ENCODE measurements around the gene TBC1D10A. TPM values are rescaled to one million over a fixed set of nuclear protein-coding genes. Genes with fewer than 3 reads are reported as not detected.

The TBC1D10A gene
- total RNA-seq, 1 experiment from 2014 or later: 12.6 TPM

DNA sequence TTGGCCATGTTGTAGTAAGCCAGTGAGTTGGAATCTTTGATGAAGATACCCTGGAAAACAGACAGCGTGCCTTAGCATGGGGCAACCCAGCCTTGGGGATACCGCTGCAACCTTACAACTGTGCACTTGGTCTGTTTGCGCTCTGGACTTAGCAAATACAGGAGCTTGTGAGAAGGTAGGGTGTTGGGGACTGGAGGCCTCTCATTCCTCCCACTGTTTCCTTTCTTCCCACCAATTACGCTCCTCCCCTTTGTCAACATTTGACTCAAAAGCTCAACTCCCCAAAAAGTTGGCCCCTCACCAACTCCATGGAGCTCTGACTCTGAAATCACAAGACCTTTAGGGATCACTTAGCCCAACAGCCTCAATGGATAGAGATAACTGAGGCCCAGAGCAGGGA, 7.9 kb upstream of the TBC1D10A start:
- Histone ChIP-seq H3K4me3 (ENCODE audit: low read length) (no peak overlapping the region), H3F3A (ENCODE audit: low read length, unreplicated experiment) (no peaks in the 10 kb centered on the region), H3K27ac (ENCODE audit: low read length) (no peak overlapping the region), H2AFZ (ENCODE audit: low read length) (no peak overlapping the region), H3K79me2 (ENCODE audit: low read length) (no peaks in the 10 kb centered on the region), H3K4me1 (ENCODE audit: insufficient read depth, low read length) (no peaks in the 10 kb centered on the region), H3K27me3 (ENCODE audit: low read length) (no peaks in the 10 kb centered on the region), H3K9me3 (ENCODE audit: low read length) (no peaks in the 10 kb centered on the region), H3K9ac (ENCODE audit: low read length) (no peak overlapping the region), H3K4me2 (ENCODE audit: low read length) (no peak overlapping the region), H3K36me3 (ENCODE audit: low read depth, low read length) (peaks cover 66% of the 10 kb centered on the region), H4K20me1 (ENCODE audit: low read length) (no peaks in the 10 kb centered on the region), H3K9me2 (replicated peaks; ENCODE audit: low read length) (no peaks in the 10 kb centered on the region)
- no peak for ATAC-seq
- CTCF ChIA-PET: no interaction called here
- DNase-seq: no peak
- POLR2A ChIA-PET (ENCODE audit: unreplicated experiment): no interaction called here
- TF ChIP-seq EZH2 (IDR thresholded peaks at IDR 0.05; ENCODE audit: low read length, unreplicated experiment) (no peak), EZH2phosphoT487 (IDR thresholded peaks at IDR 0.05; ENCODE audit: borderline replicate concordance, low read length) (no peak)
- BruUV-seq (replicated peaks): no TSS peak
- intact Hi-C loops (cut with micrococcal nuclease): no loop called here

DNA sequence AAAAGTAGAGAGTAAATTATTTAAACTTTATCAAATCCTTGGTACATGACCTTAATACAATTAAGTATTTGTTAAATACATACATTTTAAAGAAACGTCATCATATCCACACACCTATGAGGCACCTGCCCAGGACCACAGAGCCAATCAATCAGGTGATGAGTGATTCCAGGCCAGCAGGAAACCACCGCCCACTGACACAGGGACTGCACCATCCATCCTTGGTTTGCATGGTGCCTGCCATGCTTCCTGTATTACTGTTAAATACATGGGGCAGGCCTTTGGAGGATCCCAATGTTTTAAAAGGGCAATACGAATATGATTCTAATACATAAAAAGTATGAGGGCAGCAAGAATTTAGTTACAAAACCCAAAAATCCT, 7.0 kb upstream of the TBC1D10A start:
- Histone ChIP-seq H3K4me1 (ENCODE audit: insufficient read depth, low read length) (no peaks in the 10 kb centered on the region), H3K36me3 (ENCODE audit: low read depth, low read length) (peaks cover 58% of the 10 kb centered on the region), H4K20me1 (ENCODE audit: low read length) (no peaks in the 10 kb centered on the region), H3K9me2 (replicated peaks; ENCODE audit: low read length) (no peaks in the 10 kb centered on the region), H3F3A (ENCODE audit: low read length, unreplicated experiment) (no peaks in the 10 kb centered on the region), H2AFZ (ENCODE audit: low read length) (no peak overlapping the region), H3K79me2 (ENCODE audit: low read length) (no peaks in the 10 kb centered on the region), H3K27me3 (ENCODE audit: low read length) (no peaks in the 10 kb centered on the region), H3K27ac (ENCODE audit: low read length) (no peak overlapping the region), H3K9me3 (ENCODE audit: low read length) (no peaks in the 10 kb centered on the region), H3K9ac (ENCODE audit: low read length) (no peak overlapping the region), H3K4me3 (ENCODE audit: low read length) (no peak overlapping the region), H3K4me2 (ENCODE audit: low read length) (no peak overlapping the region)
- DNase-seq (no peak), ATAC-seq (no peak)
- ChIA-PET POLR2A (ENCODE audit: unreplicated experiment) (no interaction called here), CTCF (no interaction called here)
- no TSS peak for BruUV-seq (replicated peaks)
- intact Hi-C loops (cut with micrococcal nuclease): no loop called here
- TF ChIP-seq, protein P1, sequence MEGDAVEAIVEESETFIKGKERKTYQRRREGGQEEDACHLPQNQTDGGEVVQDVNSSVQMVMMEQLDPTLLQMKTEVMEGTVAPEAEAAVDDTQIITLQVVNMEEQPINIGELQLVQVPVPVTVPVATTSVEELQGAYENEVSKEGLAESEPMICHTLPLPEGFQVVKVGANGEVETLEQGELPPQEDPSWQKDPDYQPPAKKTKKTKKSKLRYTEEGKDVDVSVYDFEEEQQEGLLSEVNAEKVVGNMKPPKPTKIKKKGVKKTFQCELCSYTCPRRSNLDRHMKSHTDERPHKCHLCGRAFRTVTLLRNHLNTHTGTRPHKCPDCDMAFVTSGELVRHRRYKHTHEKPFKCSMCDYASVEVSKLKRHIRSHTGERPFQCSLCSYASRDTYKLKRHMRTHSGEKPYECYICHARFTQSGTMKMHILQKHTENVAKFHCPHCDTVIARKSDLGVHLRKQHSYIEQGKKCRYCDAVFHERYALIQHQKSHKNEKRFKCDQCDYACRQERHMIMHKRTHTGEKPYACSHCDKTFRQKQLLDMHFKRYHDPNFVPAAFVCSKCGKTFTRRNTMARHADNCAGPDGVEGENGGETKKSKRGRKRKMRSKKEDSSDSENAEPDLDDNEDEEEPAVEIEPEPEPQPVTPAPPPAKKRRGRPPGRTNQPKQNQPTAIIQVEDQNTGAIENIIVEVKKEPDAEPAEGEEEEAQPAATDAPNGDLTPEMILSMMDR (conservative IDR thresholded peaks at IDR 0.05; ENCODE audit: low read depth, low read length): no peak
- TF ChIP-seq EZH2phosphoT487 (IDR thresholded peaks at IDR 0.05; ENCODE audit: borderline replicate concordance, low read length) (no peak), EZH2 (IDR thresholded peaks at IDR 0.05; ENCODE audit: low read length, unreplicated experiment) (no peak)

DNA sequence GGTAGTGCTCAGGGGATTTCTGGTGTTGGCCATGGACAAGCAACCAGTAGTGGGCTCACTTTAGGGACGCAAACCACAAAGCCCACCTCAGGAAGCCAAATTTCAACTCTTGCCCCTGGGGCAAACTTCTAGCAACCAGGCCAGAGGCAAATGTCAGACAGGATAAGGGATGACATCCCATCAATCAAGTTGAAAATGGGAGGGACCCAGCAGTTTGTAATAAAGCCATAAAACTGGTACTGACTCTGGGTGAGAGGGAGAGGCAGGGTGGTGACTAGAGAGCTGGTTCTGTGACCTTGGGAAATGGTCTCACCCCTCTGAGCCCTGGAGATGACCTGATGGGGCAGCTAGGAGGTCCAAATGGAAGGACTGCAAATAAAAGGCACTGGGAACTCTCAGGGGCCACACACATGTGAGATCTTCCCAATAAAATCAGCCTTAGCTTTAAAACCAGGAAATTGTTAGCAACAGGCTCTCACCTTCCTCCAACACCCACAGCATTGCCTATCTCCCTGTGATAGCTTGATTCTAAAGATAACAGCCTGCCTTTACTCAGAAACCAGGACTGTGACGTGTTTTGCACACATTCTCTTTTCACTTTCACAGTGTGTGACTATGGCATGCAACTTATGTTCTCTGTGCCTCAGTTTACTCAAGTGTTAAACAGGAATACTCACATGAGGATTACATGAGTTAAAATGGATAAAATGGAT, 6.4 kb upstream of the TBC1D10A start:
- no peak overlapping the region for H3K4me3 ChIP-seq (ENCODE audit: low read length)
- H3K27ac ChIP-seq (ENCODE audit: low read length): no peak overlapping the region
- H3K9ac ChIP-seq (ENCODE audit: low read length): no peak overlapping the region
- TF ChIP-seq, protein P1 (conservative IDR thresholded peaks at IDR 0.05; ENCODE audit: low read depth, low read length): no peak
- TF ChIP-seq EZH2phosphoT487 (IDR thresholded peaks at IDR 0.05; ENCODE audit: borderline replicate concordance, low read length) (no peak), EZH2 (IDR thresholded peaks at IDR 0.05; ENCODE audit: low read length, unreplicated experiment) (no peak)
- no peaks in the 10 kb centered on the region for H3K9me3 ChIP-seq (ENCODE audit: low read length)
- peaks cover 54% of the 10 kb centered on the region for H3K36me3 ChIP-seq (ENCODE audit: low read depth, low read length)
- H4K20me1 ChIP-seq (ENCODE audit: low read length): no peaks in the 10 kb centered on the region
- intact Hi-C loops (cut with micrococcal nuclease): no loop called here
- H3K27me3 ChIP-seq (ENCODE audit: low read length): no peaks in the 10 kb centered on the region
- no peaks in the 10 kb centered on the region for H3F3A ChIP-seq (ENCODE audit: low read length, unreplicated experiment)
- no peak overlapping the region for H3K4me2 ChIP-seq (ENCODE audit: low read length)
- POLR2A ChIA-PET (ENCODE audit: unreplicated experiment): no interaction called here
- CTCF ChIA-PET: interaction anchor here (1.2 kb wide), 1 partner anchor 45 kb away, joined by 3 read pairs; no protein-coding TSS in a partner anchor
- no TSS peak for BruUV-seq (replicated peaks)
- no peak for DNase-seq
- ATAC-seq: no peak
- no peak overlapping the region for H2AFZ ChIP-seq (ENCODE audit: low read length)
- no peaks in the 10 kb centered on the region for H3K79me2 ChIP-seq (ENCODE audit: low read length)
- H3K4me1 ChIP-seq (ENCODE audit: insufficient read depth, low read length): 0 out of 2 replicates have a peak, but pooled peaks cover under 1% of the 10 kb centered on the region
- no peaks in the 10 kb centered on the region for H3K9me2 ChIP-seq (replicated peaks; ENCODE audit: low read length)

Measured in PC-3 (cell line).